ENCODE data around the gene MAGI1. TPM values are rescaled to one million over a fixed set of nuclear protein-coding genes. Genes with fewer than 3 reads are reported as not detected.

MAGI1 gene
- total RNA-seq, 1 donor from 2014 or later: 10.8 TPM

- Mint-ChIP-seq H3K4me1 (ENCODE audit: low read depth) (peaks cover 6% of the 10 kb centered on the region), H3K27ac (no peak overlapping the region), H3K4me3 (ENCODE audit: low read depth) (no peak overlapping the region), H3K27me3 (ENCODE audit: low read depth) (peaks cover 2% of the 10 kb centered on the region), H3K36me3 (ENCODE audit: low read depth) (no peaks in the 10 kb centered on the region), H3K9me3 (no peaks in the 10 kb centered on the region)
- no peak for DNase-seq (ENCODE audit: low spot score)
- intact Hi-C loops (cut with micrococcal nuclease): no loop called here
Measured at GRCh38 chr3:65953881-65954733, 84.6 kb downstream of the MAGI1 start.

DNA sequence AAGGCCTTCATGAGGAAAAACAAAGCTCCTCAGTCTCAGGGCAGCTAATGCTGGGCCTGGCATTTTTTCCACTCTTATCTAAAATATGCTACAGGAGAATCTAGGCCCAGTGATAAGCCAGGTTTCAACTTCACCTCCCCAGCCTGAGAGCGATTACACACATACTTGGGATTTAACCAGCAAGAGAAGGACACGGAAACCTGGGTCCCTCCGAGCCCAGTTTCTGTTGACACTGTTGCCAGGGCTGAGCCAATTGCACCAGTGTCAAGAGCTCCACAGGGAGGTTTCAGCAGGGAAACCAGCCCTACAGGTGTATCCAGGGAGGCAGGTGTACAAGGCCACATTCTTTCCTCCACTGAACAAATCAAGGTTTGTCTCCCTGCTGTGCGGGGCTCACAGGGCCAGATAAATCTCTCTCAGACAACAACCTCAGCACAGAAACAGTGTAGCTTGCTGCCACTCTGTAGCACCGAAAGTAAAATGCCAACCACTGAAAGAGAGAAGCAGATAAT is 85.4 kb downstream of the MAGI1 start:
- no peaks in the 10 kb centered on the region for H3K36me3 Mint-ChIP-seq (ENCODE audit: low read depth)
- intact Hi-C loops (cut with micrococcal nuclease): no loop called here
- H3K27ac Mint-ChIP-seq: no peak overlapping the region
- DNase-seq (ENCODE audit: low spot score): no peak
- H3K9me3 Mint-ChIP-seq: no peaks in the 10 kb centered on the region
- H3K4me1 Mint-ChIP-seq (ENCODE audit: low read depth): peaks cover 6% of the 10 kb centered on the region
- H3K4me3 Mint-ChIP-seq (ENCODE audit: low read depth): no peak overlapping the region
- H3K27me3 Mint-ChIP-seq (ENCODE audit: low read depth): peaks cover 2% of the 10 kb centered on the region

DNA sequence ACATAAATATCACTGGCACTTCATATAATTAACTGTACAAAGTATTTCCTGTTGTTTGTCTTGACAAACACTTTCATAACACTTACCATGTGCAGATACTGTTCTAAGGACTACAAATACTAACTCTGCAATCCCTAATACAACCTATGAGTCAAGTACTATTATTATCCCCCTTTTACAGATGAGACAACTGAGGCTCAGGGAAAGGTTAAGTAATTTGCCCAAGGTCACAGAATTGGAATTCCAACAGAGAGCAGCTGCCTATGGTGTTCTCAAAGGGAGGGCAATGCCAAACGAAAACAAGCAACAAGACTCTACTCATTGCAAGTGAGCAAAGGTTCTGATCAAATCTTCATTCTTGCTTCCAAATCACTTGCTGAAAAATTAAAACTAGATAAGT is 85.9 kb downstream of the MAGI1 start:
- H3K9me3 Mint-ChIP-seq: no peaks in the 10 kb centered on the region
- intact Hi-C loops (cut with micrococcal nuclease): no loop called here
- H3K4me1 Mint-ChIP-seq (ENCODE audit: low read depth): peaks cover 6% of the 10 kb centered on the region
- H3K27ac Mint-ChIP-seq: no peak overlapping the region
- peaks cover 2% of the 10 kb centered on the region for H3K27me3 Mint-ChIP-seq (ENCODE audit: low read depth)
- DNase-seq (ENCODE audit: low spot score): no peak
- H3K36me3 Mint-ChIP-seq (ENCODE audit: low read depth): no peaks in the 10 kb centered on the region
- H3K4me3 Mint-ChIP-seq (ENCODE audit: low read depth): no peak overlapping the region

- peaks cover 6% of the 10 kb centered on the region for H3K4me1 Mint-ChIP-seq (ENCODE audit: low read depth)
- no peak overlapping the region for H3K4me3 Mint-ChIP-seq (ENCODE audit: low read depth)
- DNase-seq (ENCODE audit: low spot score): no peak
- peak overlapping the region; percentile 19 for H3K27ac Mint-ChIP-seq
- no peaks in the 10 kb centered on the region for H3K36me3 Mint-ChIP-seq (ENCODE audit: low read depth)
- no peaks in the 10 kb centered on the region for H3K9me3 Mint-ChIP-seq
- intact Hi-C loops (cut with micrococcal nuclease): no loop called here
- peaks cover 2% of the 10 kb centered on the region for H3K27me3 Mint-ChIP-seq (ENCODE audit: low read depth)
Measured at GRCh38 chr3:65951836-65952505, 86.7 kb downstream of the MAGI1 start.

- Mint-ChIP-seq H3K27me3 (ENCODE audit: low read depth) (peaks cover 2% of the 10 kb centered on the region), H3K27ac (no peak overlapping the region), H3K9me3 (no peaks in the 10 kb centered on the region), H3K4me1 (ENCODE audit: low read depth) (peaks cover 6% of the 10 kb centered on the region), H3K4me3 (ENCODE audit: low read depth) (no peak overlapping the region), H3K36me3 (ENCODE audit: low read depth) (no peaks in the 10 kb centered on the region)
- intact Hi-C loops (cut with micrococcal nuclease): no loop called here
- no peak for DNase-seq (ENCODE audit: low spot score)
Measured at GRCh38 chr3:65950340-65951326, 88.1 kb downstream of the MAGI1 start.

DNA sequence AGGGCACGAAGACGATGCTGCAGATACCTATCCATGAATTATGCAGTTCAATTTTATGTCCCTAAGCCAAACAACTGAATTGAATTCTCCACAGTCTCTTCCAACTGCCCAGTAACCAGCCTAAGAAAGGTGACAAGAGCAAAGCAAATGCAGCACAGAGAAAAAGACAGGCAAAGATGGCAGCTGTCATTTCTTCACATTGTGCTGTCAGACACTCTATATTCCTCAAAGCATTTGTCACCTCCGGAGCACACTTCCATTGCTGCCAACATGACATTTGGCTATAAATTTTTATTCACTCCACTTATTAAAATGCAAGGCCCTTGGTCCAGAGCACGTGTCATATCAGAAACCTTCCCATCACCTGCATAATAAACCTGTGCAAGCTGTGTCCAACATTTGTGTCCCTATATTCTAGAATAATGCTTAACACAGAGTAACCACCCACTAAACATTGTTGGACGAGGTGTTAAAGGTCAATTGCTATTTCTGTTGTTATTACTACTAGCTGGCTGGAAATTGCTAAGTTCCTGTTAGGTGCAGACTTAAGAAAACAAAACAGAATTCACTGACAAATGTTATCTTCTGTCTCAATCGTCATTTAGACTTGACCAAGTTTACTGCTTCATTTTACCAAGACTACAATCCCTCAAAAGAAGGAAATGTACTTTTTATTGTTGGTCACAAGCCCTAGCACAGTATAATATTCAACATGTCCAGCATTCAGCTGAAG is 89.7 kb downstream of the MAGI1 start:
- Mint-ChIP-seq H3K27ac (no peak overlapping the region), H3K4me3 (ENCODE audit: low read depth) (no peak overlapping the region), H3K4me1 (ENCODE audit: low read depth) (peaks cover 6% of the 10 kb centered on the region), H3K9me3 (no peaks in the 10 kb centered on the region), H3K27me3 (ENCODE audit: low read depth) (peaks cover 2% of the 10 kb centered on the region), H3K36me3 (ENCODE audit: low read depth) (no peaks in the 10 kb centered on the region)
- intact Hi-C loops (cut with micrococcal nuclease): no loop called here
- DNase-seq (ENCODE audit: low spot score): no peak

DNA sequence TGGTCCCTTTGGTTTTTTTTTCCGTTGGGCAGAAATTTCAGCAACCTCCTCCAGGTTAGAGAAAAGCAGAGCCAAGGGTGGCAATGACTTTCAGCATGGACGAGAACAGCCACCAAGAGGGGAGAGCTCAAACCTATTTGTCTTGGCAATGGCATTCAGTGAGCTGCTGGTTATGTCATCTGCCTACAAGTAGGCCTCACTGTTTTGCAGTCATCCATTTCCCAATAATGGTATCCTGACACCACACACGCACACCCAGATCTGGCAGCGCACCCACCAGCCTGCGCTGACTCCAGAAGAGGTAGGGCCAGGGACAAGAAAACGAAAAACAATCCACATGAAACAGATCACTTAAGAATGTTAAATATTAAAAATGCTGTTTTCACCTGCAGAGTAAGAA is 92.3 kb downstream of the MAGI1 start:
- intact Hi-C loops (cut with micrococcal nuclease): no loop called here
- no peaks in the 10 kb centered on the region for H3K36me3 Mint-ChIP-seq (ENCODE audit: low read depth)
- H3K4me3 Mint-ChIP-seq (ENCODE audit: low read depth): no peak overlapping the region
- H3K27me3 Mint-ChIP-seq (ENCODE audit: low read depth): peaks cover 2% of the 10 kb centered on the region
- no peaks in the 10 kb centered on the region for H3K4me1 Mint-ChIP-seq (ENCODE audit: low read depth)
- H3K27ac Mint-ChIP-seq: no peak overlapping the region
- DNase-seq (ENCODE audit: low spot score): no peak
- H3K9me3 Mint-ChIP-seq: no peaks in the 10 kb centered on the region

GRCh38 chr3:65945953-65946352 is 92.8 kb downstream of the MAGI1 start:
- DNase-seq (ENCODE audit: low spot score): no peak
- Mint-ChIP-seq H3K27ac (no peak overlapping the region), H3K36me3 (ENCODE audit: low read depth) (no peaks in the 10 kb centered on the region), H3K4me3 (ENCODE audit: low read depth) (no peak overlapping the region), H3K27me3 (ENCODE audit: low read depth) (peaks cover 2% of the 10 kb centered on the region), H3K4me1 (ENCODE audit: low read depth) (no peaks in the 10 kb centered on the region), H3K9me3 (no peaks in the 10 kb centered on the region)
- intact Hi-C loops (cut with micrococcal nuclease): no loop called here

GRCh38 chr3:65945480-65945879 is 93.2 kb downstream of the MAGI1 start:
- no peak for DNase-seq (ENCODE audit: low spot score)
- Mint-ChIP-seq H3K36me3 (ENCODE audit: low read depth) (no peaks in the 10 kb centered on the region), H3K9me3 (no peaks in the 10 kb centered on the region), H3K4me3 (ENCODE audit: low read depth) (no peak overlapping the region), H3K27ac (no peak overlapping the region), H3K4me1 (ENCODE audit: low read depth) (no peaks in the 10 kb centered on the region), H3K27me3 (ENCODE audit: low read depth) (no peaks in the 10 kb centered on the region)
- intact Hi-C loops (cut with micrococcal nuclease): no loop called here

DNA sequence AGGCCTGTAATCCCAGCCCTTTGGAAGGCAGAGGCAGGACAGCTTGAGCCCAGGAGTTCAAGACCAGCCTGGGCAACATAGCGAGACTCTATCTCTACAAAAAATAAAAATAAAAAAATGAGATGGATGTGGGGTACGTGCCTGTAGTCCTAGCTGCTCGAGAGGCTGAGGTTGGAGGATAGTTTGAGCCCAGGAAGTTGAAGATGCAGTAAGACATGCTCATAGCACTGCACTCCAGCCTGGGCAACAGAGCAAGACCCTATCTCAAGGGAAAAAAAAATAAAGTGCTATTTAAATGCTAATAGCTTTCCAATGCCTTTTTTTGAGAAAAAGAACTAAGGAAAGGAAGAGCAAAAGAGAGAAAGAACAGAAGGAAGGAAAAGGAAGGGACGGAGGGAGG is 94.5 kb downstream of the MAGI1 start:
- H3K27ac Mint-ChIP-seq: no peak overlapping the region
- H3K4me3 Mint-ChIP-seq (ENCODE audit: low read depth): no peak overlapping the region
- no peaks in the 10 kb centered on the region for H3K36me3 Mint-ChIP-seq (ENCODE audit: low read depth)
- H3K27me3 Mint-ChIP-seq (ENCODE audit: low read depth): peaks cover 2% of the 10 kb centered on the region
- no peaks in the 10 kb centered on the region for H3K4me1 Mint-ChIP-seq (ENCODE audit: low read depth)
- no peaks in the 10 kb centered on the region for H3K9me3 Mint-ChIP-seq
- intact Hi-C loops (cut with micrococcal nuclease): no loop called here
- no peak for DNase-seq (ENCODE audit: low spot score)

- H3K36me3 Mint-ChIP-seq (ENCODE audit: low read depth): no peaks in the 10 kb centered on the region
- no peak for DNase-seq (ENCODE audit: low spot score)
- H3K27ac Mint-ChIP-seq: no peak overlapping the region
- peaks cover 3% of the 10 kb centered on the region for H3K9me3 Mint-ChIP-seq
- intact Hi-C loops (cut with micrococcal nuclease): no loop called here
- peaks cover 8% of the 10 kb centered on the region for H3K4me1 Mint-ChIP-seq (ENCODE audit: low read depth)
- H3K27me3 Mint-ChIP-seq (ENCODE audit: low read depth): peaks cover 6% of the 10 kb centered on the region
- H3K4me3 Mint-ChIP-seq (ENCODE audit: low read depth): no peak overlapping the region
Measured at GRCh38 chr3:65939801-65940246, 98.9 kb downstream of the MAGI1 start.

- peaks cover 8% of the 10 kb centered on the region for H3K4me1 Mint-ChIP-seq (ENCODE audit: low read depth)
Measured at GRCh38 chr3:65939184-65939583, 99.5 kb downstream of the MAGI1 start.

More at GRCh38 chr3:65939184-65939583, 99.5 kb downstream of the MAGI1 start:
- no peak overlapping the region for H3K27ac Mint-ChIP-seq
- no peaks in the 10 kb centered on the region for H3K36me3 Mint-ChIP-seq (ENCODE audit: low read depth)
- no peak for DNase-seq (ENCODE audit: low spot score)
- H3K27me3 Mint-ChIP-seq (ENCODE audit: low read depth): peaks cover 6% of the 10 kb centered on the region
- H3K9me3 Mint-ChIP-seq: peaks cover 4% of the 10 kb centered on the region
- intact Hi-C loops (cut with micrococcal nuclease): no loop called here
- H3K4me3 Mint-ChIP-seq (ENCODE audit: low read depth): no peak overlapping the region
